HG03378 (cell line): ENCODE measurements around the gene RAB3IL1.

Source experiments
- ATAC-seq: cut with Tn5 transposase; IDR thresholded peaks from one replicate; pipeline ENCODE4 v1.9.1; 2021; ENCODE audit warnings: mild to moderate bottlenecking, moderate library complexity; ENCODE audit not compliant: unreplicated experiment

Gene RAB3IL1

DNA sequence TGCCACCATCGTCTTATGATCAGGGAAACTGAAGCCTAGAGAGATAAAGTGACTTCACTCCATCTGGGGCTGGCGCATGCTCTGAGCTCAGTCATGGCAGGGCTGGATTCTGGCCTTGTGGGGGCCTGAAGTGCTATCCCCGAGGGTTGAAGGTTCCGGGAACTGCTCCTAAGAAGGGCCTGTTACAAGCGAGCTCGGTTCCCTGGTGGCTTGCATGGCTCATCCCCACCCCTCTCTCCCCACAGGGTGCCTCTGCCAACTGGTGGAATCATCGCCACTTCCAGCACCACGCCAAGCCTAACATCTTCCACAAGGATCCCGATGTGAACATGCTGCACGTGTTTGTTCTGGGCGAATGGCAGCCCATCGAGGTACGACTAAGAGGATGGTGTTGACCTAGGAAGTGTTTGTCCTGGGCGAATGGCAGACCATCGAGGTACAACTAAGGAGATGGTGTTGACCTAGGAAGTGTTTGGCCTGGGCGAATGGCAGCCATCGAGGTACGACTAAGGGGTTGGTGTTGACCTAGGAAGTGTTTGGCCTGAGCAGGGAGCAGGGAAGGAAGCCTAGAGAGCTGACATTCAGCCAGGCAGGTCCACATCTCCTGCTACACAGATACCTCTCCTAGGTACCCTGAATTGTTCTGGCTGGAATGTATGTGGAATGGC is 69.3 kb downstream of the RAB3IL1 start:
- ATAC-seq, result no peak
